AG04450 (cell line): Measurements from ENCODE around the gene C2orf78. TPM values are rescaled to one million over a fixed set of nuclear protein-coding genes. Genes with fewer than 3 reads are reported as not detected.

Source experiments
- CTCF ChIA-PET: fragments of 300-600, 350-600 bp; formaldehyde crosslinking; extraction: SDS; loops from one replicate; lab custom pipeline; 2022; ENCODE audit warnings: antibody characterized with exemption, inconsistent platforms; lab: Charles Lee
- POLR2A ChIA-PET: fragments of 350-600 bp; formaldehyde crosslinking; extraction: SDS; loops from one replicate; lab custom pipeline; 2021; ENCODE audit warnings: antibody characterized with exemption, inconsistent platforms; lab: Yijun Ruan, JAX
- DNase-seq: peaks from one replicate; pipeline ENCODE4 v3.0.0-alpha.2; 2011; ENCODE audit warnings: low read depth, low spot score
- H3K27ac ChIP-seq: one replicate; pipeline ENCODE4 v1.5.1; 2012; ENCODE audit warnings: low read depth, low read length, control low read depth
- H3K27me3 ChIP-seq: one replicate; pipeline ENCODE4 v1.6.0; 2012; ENCODE audit warnings: low read length; ENCODE audit not compliant: control insufficient read depth, insufficient read depth
- H3K4me3 ChIP-seq: 2 replicates; pipeline ENCODE4 v1.5.1; 2011; ENCODE audit warnings: mild to moderate bottlenecking, low read depth, low read length, control low read depth
- H3K9me3 ChIP-seq: 2 replicates; pipeline ENCODE4 v1.5.1; 2012; ENCODE audit warnings: low read length; ENCODE audit not compliant: control insufficient read depth, insufficient read depth
- CTCF ChIP-seq: IDR thresholded peaks from 2 replicates; pipeline ENCODE4 v1.5.1; 2011; ENCODE audit warnings: low read depth, low read length, control low read depth, inconsistent platforms
- polyA plus RNA-seq: library from polyadenylated mRNA; depleted of rRNA; stranded (reverse); fragments of >200 nt; gene quantifications from 2 replicates; pipeline ENCODE4 v1.2.3, GENCODE V29; 2011; rRNA removed

Gene C2orf78
- polyA plus RNA-seq, 1 experiment, result not detected

- CTCF ChIA-PET, result interaction anchor here (0.6 kb wide), 1 partner anchor 239 kb away, joined by 4 read pairs; no protein-coding TSS in a partner anchor
- no peaks in the 10 kb centered on the region for H3K9me3 ChIP-seq
- H3K4me3 ChIP-seq, result no peak overlapping the region
- no peaks in the 10 kb centered on the region for H3K27me3 ChIP-seq
- POLR2A ChIA-PET, result no interaction called here
- H3K27ac ChIP-seq, result no peak overlapping the region
- DNase-seq, result peak; percentile 75
- TF ChIP-seq CTCF, result no peak
These were observed 76.0 kb downstream of the C2orf78 start for GRCh38 chr2:73859721-73860586.

DNA sequence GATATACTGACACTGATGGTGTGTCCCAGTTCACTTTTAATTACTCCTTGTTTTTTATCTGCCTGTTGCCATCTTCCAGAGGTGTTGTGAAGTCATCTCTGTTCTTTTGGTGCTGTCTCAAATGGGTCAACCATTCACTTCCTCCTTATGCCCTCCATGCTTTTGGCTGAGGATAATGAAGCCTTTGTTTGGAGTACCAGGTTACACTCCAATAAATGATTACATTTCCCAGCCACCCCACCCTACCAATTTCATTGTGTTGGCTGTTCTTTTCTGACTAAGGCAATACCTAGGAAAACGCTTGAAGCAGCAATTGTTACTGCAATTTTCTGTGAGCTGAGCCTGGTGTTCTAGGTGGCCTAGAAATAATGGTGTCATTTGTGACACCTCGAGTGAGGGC, 79.0 kb downstream of the C2orf78 start:
- ChIA-PET CTCF (interaction anchor here (2.4 kb wide), 1 partner anchor 36 kb away, joined by 8 read pairs; no protein-coding TSS in a partner anchor), POLR2A (no interaction called here)
- Histone ChIP-seq H3K27me3 (no peaks in the 10 kb centered on the region), H3K9me3 (no peaks in the 10 kb centered on the region), H3K4me3 (no peak overlapping the region), H3K27ac (no peak overlapping the region)
- TF ChIP-seq CTCF, result no peak
- no peak for DNase-seq

Other genes with a start within 250 kb of the C2orf78 start
- not detected in 2 replicates for gene NAT8, start 141.8 kb upstream of the C2orf78 start, polyA plus RNA-seq
- 24.5 and 33.4 TPM in 2 replicates for gene TPRKB, start 46.8 kb upstream of the C2orf78 start, polyA plus RNA-seq
- 33.2 and 45.2 TPM in 2 replicates for gene DUSP11, start 4.1 kb upstream of the C2orf78 start, polyA plus RNA-seq
- 48.3 and 54.5 TPM in 2 replicates for gene STAMBP, start 44.8 kb downstream of the C2orf78 start, polyA plus RNA-seq
- 641 and 956 TPM in 2 replicates for gene ACTG2, start 108.8 kb downstream of the C2orf78 start, polyA plus RNA-seq
- 101 TPM in 2 replicates for gene DGUOK, start 142.7 kb downstream of the C2orf78 start, polyA plus RNA-seq
- gene TET3, start 200.7 kb downstream of the C2orf78 start, polyA plus RNA-seq, result 3.1 and 3.2 TPM in 2 replicates